ENCODE measurements around the gene TBC1D16.

GRCh38 chr17:79926142-79926604, 109.5 kb downstream of the TBC1D16 start:
- TF ChIP-seq, protein P1, sequence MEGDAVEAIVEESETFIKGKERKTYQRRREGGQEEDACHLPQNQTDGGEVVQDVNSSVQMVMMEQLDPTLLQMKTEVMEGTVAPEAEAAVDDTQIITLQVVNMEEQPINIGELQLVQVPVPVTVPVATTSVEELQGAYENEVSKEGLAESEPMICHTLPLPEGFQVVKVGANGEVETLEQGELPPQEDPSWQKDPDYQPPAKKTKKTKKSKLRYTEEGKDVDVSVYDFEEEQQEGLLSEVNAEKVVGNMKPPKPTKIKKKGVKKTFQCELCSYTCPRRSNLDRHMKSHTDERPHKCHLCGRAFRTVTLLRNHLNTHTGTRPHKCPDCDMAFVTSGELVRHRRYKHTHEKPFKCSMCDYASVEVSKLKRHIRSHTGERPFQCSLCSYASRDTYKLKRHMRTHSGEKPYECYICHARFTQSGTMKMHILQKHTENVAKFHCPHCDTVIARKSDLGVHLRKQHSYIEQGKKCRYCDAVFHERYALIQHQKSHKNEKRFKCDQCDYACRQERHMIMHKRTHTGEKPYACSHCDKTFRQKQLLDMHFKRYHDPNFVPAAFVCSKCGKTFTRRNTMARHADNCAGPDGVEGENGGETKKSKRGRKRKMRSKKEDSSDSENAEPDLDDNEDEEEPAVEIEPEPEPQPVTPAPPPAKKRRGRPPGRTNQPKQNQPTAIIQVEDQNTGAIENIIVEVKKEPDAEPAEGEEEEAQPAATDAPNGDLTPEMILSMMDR (conservative IDR thresholded peaks at IDR 0.05): no peak
- TF ChIP-seq ZFX (IDR thresholded peaks at IDR 0.05): no peak

All from C4-2B (cell line).